GM23248 (cell line): Measurements from ENCODE around the gene SPRTN.

ENCODE experiments used
- EZH2 ChIP-seq: fragments of 200-600 bp; sonication (generic); IDR thresholded peaks from 2 replicates; pipeline ENCODE4 v1.6.1; 2018; ENCODE audit warnings: antibody characterized with exemption, mild to moderate bottlenecking; ENCODE audit not compliant: insufficient read depth, poor library complexity, severe bottlenecking
- EZH2phosphoT487 ChIP-seq: fragments of 200-600 bp; sonication (generic); IDR thresholded peaks from 2 replicates; pipeline ENCODE4 v1.6.1; 2018; ENCODE audit warnings: antibody characterized with exemption, moderate library complexity, mild to moderate bottlenecking, low read depth; ENCODE audit not compliant: insufficient read depth

GRCh38 chr1:231313661-231314060, 24.4 kb upstream of the SPRTN start:
- TF ChIP-seq EZH2phosphoT487 = no peak
- no peak for TF ChIP-seq EZH2
